Stimulated activated CD4-positive, alpha-beta T cell treated with anti-CD3 and anti-CD28 coated beads, Interleukin-12 subunit alpha, Interleukin-12 subunit beta, amount 100 ng/mL, for 24 hours (primary cell): ENCODE data around the gene KAZN.
A peak's percentile ranks its signal among the peaks of the same experiment; 100 is the strongest.

Experiments
- DNase-seq, 2 experiments: peaks; one replicate each; pipeline ENCODE4 v3.0.0-alpha.2; 2020; ENCODE audit warnings: low read depth in 2 of 2

Gene KAZN

DNA sequence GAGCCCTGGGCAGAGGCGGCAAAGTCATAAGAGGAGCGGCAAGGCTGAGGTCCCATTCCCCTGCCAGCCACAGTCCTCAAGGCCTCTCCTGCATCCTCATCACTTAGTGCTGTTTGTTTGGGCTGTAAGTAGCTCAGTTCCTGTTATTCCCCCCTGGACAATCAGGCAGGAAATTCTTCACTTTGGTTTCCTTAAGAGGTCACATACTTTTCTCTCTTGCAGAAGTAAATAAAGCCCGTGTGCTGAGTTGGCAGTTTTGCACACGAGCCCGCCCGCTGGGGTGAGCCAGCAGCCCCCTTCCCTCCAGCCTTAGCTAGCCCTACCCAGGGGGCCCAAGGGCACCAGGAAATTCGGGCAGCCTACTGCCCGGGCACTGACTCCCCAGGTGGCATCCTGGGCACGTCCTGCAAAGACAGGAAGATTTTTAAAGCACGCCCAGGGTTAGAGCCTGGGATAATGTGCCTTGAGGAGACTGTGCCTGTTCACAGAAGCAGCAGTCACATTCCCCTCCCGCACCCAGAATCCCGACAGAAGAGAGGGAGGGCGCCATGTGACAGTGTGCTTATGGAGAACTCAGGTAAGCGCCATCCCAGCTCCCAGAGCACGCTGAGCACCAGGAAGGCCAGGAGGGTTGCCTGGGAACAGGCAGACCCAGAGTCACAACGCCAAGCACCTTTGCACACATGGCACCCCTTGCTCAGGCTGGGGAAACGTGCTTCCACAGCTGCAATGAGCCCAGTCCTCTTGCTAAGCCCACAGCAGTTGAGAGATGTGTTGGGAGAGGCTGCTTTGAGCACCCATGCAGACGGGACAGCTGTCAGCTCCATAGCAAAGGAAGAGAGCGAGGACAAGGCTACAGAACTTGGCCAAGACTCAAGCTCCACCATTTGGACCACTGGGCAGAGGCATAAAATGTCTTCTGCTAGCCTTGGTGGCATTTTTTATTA lies 410.6 kb downstream of the KAZN start:
- no peak for DNase-seq

DNA sequence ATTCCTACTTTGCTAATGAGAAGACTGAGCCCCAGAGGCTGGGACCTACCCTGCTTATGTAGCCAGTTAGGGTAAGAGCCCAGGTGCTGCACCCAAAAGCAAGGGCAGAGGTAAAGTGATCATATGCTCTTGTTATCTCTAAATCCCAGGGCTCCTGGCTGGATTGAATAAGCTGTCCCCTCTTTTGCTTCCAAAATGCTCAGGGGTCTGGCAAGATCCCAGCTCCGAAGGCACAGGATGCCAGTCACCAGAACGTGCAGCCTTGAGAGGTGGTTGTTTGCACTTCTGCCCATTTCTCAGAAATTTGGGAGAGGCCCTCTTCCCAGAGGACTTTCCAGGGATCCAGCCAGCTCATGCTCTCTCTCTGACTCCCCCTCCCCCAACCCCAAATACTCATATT lies 412.7 kb downstream of the KAZN start:
- no peak for DNase-seq

DNA sequence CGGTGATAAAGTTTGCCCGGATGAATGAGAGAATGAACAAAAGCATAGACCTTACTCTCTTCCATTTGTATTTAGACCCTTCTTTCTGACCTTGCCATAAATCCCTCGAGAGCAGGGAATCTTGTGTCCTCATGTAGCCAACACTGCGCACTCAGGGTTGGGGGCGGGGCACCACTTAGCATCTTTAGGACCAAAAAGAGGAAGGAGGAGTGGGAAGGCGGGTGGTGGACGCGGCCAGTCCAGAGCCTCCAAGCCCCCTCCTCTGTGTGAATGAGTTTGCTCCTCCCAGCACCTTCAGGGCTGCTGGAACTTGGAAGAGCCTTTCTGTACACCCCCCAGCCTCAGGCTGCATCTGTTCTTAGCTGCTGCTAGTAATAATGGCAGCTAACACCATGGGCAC lies 413.2 kb downstream of the KAZN start:
- no peak for DNase-seq

DNA sequence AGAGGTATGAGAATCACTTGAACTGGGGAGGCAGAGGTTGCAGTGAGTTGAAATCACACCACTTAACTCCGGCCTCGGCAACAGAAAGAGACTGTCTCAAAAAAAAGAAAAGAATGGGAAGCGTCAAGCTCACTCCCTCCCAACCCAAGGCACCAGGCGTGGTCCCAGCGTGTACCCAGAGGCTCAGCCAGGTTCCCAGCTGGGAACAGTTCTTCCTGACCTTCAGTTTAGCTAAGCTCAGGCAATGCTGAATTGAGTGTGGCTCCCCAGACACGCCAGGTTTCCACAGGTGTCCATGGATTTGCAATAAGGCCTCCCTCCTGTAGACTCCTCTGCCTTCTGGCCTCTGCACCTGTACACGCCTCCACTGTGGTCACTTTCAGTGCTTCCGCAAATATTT lies 414.3 kb downstream of the KAZN start:
- DNase-seq: no peak

DNA sequence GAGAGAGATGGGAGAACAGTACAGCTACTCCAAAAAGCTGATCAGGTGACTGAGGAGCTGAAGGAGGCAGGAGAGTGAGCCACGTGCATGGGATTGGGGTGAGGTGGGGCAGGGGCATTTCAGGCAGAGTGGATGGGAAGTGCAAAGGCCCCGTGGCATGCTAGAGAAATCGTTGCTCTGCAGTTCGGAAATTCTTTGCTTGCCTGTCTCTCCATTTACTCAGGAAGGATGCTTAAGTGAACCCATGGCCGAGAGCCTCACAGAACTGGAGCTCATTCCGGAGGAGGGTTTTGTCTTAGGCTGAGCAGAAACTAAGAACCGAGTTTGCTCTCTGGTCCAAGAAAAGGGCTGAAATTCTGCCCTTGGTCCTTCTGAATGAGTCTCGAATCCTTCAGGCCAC lies 415.3 kb downstream of the KAZN start:
- no peak for DNase-seq

DNA sequence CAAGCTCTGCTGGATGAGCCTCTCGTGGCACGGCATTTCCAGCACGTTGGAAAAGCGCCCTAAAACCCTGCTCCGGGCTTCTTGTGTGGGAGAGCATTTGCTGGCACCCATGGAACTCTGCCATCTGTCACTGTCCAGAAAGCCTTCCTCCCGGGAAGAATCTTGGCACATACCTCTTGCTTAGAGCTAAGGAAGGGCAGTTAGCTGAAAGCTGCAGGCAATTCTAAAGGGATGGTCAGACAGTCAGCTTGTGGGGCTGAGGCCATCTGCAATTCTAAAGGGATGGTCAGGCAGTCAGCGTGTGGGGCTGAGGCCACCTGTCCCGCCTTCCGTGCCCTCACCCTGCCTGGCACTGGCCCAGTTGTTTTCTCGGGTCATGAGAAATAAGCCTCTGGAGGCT lies 416.0 kb downstream of the KAZN start:
- DNase-seq: no peak

DNA sequence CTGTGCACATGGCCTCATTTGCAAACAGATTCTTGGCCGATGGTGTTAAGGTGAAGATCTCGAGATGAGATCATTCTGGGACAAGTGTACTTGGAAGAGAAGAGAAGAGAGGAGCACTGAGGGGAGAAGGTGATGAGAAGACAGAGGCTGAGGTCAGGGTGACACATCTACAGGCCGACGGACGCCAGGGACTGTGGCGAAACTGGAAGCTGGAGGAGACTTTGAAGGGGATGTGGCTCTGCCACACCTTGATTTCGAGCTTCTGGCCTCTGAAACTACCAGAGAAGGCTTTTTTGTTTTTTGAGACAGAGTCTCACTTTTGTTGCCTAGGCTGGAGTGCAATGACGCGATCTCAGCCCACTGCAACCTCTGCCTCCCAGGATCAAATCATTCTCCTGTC lies 417.5 kb downstream of the KAZN start:
- no peak for DNase-seq

DNA sequence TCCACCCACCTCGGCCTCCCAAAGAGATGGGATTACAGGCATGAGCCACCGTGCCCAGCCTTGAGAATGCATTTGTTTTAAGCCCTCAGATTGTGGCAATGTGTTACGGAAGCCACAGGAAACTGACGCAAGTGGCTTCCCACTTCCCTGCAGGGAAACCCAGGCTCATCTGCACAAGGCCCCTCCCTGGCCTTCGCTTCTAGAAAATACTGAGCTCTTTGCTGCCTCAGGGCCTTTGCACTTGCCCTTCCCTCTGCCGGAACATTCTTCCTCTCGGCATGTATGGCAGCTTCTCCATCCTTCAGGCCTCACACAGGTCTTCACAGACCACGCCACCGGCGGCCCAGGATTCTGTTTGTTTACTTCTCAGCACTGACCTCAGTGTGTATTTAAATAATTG lies 418.0 kb downstream of the KAZN start:
- no peak for DNase-seq

DNA sequence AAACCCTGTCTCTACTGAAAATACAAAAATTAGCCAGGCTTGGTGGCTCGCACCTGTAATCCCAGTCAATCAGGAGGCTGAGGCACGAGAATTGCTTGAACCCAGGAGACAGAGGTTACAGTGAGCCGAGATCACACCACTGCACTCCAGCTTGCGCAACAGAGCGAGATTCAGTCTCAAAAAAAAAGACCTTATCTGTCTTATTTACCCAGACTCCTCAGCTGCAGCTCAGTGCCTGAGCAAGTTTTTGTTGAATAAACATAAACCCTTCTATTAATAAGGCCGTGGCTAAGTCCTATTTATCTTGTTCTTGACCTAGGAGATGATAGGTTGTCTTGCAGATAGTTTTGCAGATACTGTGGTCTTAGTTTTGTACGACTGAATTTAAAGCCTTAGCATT lies 418.6 kb downstream of the KAZN start:
- no peak for DNase-seq

DNA sequence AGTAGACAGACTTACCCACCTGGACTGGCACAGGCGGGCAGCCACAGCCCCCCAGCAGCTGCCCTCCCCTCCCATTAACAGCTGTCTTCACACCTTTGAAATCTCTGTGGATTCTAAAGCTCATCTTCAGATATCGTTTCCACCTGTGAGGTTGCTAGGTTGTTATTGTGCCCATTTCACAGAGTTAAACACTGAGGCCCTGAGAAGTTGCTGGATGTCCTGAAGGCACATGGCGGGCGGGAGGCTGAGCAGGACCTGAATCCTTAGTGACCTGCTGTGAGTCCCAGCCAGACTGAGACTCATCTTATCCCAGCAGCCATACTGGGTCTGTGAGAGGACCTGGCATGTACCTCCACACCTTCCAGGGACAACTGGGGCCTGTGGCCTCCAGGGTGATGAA lies 420.3 kb downstream of the KAZN start:
- no peak for DNase-seq

DNA sequence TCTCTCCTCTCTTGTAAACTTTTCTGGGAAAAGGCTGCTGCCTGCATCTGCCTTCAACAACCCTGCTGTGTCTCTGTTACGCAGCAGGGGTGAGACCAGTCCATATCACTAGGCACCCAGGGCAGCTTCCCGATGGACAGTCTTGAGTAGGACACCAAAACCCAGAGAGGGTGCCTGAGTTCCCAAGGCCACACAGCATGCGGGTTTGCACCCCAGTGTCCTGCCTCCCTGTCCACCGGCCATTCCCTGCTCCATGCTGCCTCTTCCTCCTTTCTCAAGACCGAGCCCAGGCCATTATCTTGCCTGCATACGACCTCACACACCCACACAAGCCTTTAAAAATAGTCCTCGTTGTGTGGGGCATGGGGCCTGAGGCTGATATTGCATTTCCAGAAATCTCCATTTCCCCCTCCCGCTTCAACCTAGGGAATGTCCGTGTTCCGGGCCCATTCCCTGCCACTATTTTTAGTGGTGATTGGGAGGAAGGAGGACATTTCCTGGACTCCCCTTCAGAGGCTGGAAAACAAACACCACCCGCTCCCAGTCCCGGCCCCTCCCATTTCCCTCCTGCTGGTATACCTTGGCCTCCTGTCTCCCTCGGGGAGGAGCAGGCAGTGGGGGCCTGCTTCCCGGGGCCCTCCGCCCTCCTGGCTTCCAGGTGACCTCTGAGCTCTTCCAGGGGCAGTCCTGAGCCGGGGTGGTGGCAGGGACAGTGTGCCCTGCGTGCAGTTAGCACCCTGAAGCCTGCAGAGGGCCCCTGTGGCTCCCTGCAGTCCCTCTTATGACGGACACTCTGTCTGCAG lies 422.7 kb downstream of the KAZN start:
- no peak for DNase-seq

DNA sequence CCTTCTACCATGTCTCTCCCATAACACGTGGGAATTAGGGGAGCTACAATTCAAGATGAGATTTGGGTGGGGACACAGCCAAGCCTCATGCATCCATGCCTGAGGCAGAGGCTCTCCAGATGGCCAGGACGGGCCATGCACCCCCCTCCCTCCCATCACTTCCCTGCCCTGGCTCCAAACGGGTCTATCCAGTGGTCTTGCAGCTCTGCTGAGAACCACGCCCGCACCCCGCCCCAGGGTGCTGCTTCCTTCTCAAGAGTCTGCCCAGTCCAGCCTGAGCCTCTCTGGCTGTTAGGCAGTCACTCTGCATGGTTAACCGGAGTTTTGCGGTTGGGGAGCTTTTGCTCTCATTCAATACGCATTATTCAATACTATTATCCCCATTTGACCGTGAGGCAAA lies 423.6 kb downstream of the KAZN start:
- DNase-seq: no peak

DNA sequence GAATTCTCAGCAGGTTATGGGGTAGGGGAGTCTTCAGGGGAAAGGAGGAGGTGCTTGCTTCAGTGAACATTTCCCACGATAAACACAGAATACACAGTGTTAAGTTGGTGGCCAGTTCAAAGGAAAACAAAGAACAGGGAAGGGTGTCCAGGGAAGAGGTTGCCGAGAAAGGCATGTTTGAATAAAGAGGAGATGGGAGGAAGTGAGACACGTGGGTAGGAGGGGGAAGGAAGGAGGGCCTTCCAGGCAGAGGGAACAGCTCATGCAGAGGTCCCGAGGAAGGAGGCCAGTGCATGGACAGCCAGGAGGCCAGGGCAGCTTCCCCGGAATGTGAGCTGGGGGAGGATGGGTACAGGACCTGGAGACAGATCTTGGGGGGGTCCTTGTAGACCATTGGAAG lies 424.7 kb downstream of the KAZN start:
- no peak for DNase-seq

DNA sequence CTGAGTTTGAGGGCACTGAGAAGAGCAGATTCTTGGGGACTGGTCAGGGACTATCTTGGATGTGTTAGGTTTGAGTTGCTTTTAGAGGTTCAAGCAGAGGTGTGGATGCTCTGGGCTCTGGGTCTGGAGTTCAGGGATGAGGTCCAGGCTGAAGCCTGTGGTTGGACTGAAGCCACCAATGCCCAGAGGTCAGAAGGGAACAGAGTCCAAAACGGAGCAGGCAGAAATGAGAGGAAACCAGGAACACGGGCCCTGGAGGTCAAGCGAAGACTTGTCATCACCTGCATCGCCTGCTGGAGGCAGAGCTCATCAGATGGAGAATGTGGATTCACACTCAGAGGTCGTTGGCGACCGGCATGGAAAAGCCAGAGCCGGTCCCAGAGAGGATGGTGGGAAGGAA lies 425.5 kb downstream of the KAZN start:
- DNase-seq: no peak

DNA sequence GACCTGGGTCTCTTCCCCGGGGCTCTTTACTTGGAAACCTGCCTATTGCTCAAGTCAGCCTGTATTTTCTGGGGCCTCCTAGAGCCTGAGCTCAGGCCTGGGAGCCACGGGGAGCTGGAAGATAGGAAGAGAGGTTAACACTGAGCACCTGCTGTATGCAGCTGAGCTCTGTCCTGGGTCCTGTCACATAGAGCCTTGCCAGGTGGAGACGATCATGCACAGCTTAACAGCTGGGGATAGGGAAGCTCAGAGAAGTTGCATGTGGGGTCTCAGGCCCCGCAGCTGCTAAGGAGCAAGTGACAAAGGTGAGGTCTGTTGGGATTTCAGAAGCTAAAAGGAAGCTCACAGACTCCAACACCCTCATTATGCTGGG lies 427.6 kb downstream of the KAZN start:
- DNase-seq: no peak

DNA sequence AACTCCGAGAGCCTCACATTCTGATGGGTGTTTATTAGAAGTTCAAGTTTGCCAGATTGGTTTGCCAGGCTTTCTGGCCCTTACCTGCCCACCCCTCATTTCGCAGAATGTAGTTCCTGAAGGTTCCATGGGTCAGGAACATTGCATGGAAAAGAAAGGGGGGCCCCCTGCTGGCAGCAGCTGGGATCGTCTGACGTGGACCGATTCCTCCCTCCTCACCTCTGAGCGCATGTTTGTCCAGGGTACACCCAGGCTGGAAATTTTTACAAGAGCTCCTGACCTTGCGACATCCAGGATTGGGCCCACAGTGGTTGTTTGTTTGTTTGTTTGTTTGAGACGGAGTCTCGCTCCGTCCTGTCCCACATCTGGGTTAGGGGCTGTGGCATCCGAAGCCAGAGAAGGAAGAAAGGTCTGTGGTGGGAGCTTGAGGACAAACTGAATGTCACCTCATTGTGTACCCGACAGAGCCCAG lies 429.1 kb downstream of the KAZN start:
- DNase-seq: peak; percentile 5 to 54

DNA sequence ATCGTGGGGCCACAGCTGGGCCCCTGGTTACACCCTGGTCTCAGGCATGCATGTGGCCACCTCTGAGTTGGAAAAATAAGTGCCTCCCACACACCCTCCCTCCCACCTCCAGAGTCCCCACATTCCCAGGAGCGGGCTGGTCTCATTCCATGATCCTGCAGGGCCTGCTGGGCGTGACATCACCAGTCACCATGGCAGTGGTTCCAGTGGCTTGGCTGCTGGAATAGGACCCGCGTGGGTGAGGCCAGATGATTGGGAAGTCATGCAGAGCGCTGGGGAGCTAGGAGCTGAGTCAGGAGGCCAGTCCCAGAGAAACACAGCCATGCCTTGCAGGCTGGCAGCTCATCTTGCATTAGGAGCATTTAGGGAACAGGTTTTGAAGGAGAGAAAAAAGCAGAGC lies 429.6 kb downstream of the KAZN start:
- no peak for DNase-seq

DNA sequence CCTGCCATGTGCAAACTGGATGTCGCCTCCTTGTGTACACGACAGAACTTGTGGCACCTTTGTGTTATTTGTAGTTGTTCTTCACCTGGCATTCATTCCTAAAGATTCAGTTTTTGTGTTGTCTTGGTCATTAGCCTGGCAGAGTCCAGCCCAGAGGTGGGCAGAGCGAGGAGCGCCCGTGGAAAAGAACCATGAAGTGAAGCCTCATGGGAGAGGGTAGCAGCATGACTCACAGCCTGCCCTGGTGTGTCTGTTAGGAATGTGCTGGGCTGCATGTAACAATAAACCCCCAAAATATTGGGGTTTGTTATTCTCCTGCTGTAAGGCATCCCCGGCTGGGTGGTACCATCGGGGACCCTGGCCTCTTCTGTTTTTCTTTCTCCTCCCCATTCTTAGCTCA lies 430.1 kb downstream of the KAZN start:
- no peak for DNase-seq

DNA sequence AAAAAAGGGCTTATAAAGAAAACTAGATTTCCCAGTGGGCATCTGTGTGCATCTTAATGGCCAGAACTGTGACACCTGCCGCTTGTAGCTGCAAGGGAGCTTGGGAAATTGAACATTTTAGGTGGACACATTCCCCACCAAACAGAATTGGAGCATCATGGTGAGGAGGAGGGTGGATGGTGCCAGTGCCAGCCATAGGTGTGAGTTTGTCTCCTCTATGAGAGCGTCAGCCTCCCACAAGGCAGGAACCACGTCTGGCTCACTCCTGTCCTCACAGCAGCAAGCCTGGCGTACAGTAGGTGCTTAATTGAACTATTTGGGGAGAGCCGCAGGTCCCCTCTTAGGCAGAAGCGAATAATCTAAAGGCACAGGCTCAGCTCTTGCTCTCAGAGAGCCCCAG lies 430.6 kb downstream of the KAZN start:
- DNase-seq: no peak

DNA sequence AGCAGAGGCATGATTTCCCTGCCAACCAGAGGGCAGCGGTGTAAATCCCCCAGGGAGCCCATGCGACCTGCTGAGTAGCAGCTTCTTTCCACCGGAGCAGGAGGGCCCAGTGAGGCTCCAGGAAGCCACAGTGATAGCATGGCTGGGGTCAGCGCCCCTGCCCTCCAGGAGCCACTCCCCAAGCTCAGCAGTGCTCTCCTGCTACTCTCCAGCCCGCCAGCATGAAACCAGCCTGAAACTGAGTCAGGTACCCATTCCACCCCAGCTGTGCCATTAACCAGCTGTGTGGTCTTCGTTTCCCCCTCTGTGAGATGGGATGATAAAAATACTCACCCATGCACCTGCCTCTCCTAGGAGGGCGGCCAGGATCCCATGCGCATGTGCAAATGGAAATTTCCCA lies 431.3 kb downstream of the KAZN start:
- no peak for DNase-seq

DNA sequence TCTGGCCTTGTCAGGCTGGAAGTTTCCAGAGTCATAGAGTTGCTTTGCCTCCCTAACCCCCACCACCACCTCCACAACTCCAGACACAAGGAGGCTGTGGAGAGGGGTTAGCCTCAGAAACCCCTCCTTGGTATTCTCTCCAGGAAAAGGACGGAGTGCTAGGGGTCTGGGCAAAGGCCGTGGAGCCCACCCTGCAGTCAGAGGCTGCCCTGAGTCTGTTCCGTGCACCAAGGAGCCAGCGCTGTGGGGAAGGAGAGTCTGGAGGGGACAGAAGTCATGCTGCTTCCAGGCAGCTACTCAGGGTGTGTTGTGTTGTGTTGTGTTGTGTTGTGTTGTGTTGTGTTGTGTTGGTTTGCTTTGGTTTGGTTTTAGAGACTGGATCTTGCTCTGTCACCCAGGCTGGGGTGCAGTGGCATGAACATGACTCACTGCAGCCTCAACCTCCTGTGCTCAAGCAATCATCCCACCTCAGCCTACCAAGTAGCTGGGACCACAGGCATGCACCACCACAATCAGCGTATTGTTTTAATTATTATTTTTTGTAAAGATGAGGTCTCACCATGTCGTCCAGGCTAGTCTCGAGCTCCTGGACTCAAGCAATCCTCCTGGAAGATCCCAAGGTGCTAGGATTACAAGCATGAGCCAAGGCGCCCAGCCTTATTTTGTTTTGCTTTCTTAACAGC lies 432.9 kb downstream of the KAZN start:
- no peak for DNase-seq

DNA sequence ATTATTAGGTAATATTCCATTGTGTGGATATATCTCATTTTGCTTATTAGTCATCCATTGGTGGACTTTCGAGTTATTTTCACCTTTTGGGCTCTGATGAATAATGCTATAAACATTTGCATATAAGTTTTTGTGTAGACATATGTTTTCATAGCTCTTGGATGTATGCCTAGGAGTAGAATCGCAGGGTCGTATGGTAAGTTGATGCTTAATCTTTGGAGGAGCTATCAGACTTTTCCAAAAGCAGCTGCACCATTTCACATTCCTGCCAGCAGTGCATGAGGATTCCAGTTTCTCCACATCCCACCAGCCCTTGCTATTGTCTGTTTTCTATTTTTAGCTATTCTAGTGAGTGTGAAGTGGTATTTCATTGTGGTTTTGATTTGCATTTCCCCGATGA lies 434.8 kb downstream of the KAZN start:
- no peak for DNase-seq
